Uterus (tissue), 2 donors: ENCODE measurements around the gene WDR35.

Experiments used
- CTCF ChIP-seq, 4 experiments: fragments of 200-600 bp in 2 of 4; fragments of 450-650 bp in 2 of 4; sonication (generic) in 2 of 4; IDR thresholded peaks; one replicate each; pipeline ENCODE4 v1.5.1; 2016 to 2019; ENCODE audit warnings: antibody characterized with exemption in 4 of 4, mild to moderate bottlenecking in 2 of 4, moderate library complexity in 1 of 4
- POLR2A ChIP-seq, 2 donors: fragments of 450-650 bp; IDR thresholded peaks; one replicate each; pipeline ENCODE4 v1.6.1; 2016; ENCODE audit warnings: antibody characterized with exemption in 2 of 2, mild to moderate bottlenecking in 1 of 2, moderate library complexity in 1 of 2

- TF ChIP-seq CTCF (IDR thresholded peaks at IDR 0.05) (no peak), POLR2A (IDR thresholded peaks at IDR 0.05) (no peak)
Measured at GRCh38 chr2:20005891-20006470, 16.1 kb upstream of the WDR35 start.
